ENCODE data around the gene FAAP100.

Gene FAAP100

GRCh38 chr17:81582749-81583148 lies 30.6 kb upstream of the FAAP100 start:
- Histone ChIP-seq H3K36me3 (ENCODE audit: control insufficient read depth, insufficient read depth, low read length) (peaks cover 74% of the 10 kb centered on the region), H3K9me3 (ENCODE audit: control insufficient read depth, insufficient read depth, low read length) (no peaks in the 10 kb centered on the region), H3K4me1 (ENCODE audit: control insufficient read depth, insufficient read depth, low read length) (no peaks in the 10 kb centered on the region), H3K4me3 (ENCODE audit: low read depth, low read length) (no peak overlapping the region), H3K9ac (ENCODE audit: low read depth, low read length) (no peak overlapping the region), H3K27me3 (ENCODE audit: control insufficient read depth, insufficient read depth, low read length) (no peaks in the 10 kb centered on the region), H3K27ac (ENCODE audit: low read depth, low read length) (no peak overlapping the region)

GRCh38 chr17:81582341-81582740 lies 30.2 kb upstream of the FAAP100 start:
- Histone ChIP-seq H3K9ac (ENCODE audit: low read depth, low read length) (no peak overlapping the region), H3K4me1 (ENCODE audit: control insufficient read depth, insufficient read depth, low read length) (no peaks in the 10 kb centered on the region), H3K4me3 (ENCODE audit: low read depth, low read length) (no peak overlapping the region), H3K36me3 (ENCODE audit: control insufficient read depth, insufficient read depth, low read length) (peaks cover 74% of the 10 kb centered on the region), H3K27ac (ENCODE audit: low read depth, low read length) (no peak overlapping the region), H3K9me3 (ENCODE audit: control insufficient read depth, insufficient read depth, low read length) (no peaks in the 10 kb centered on the region), H3K27me3 (ENCODE audit: control insufficient read depth, insufficient read depth, low read length) (no peaks in the 10 kb centered on the region)

- Histone ChIP-seq H3K27ac (ENCODE audit: low read depth, low read length) (no peak overlapping the region), H3K9me3 (ENCODE audit: control insufficient read depth, insufficient read depth, low read length) (no peaks in the 10 kb centered on the region), H3K4me1 (ENCODE audit: control insufficient read depth, insufficient read depth, low read length) (no peaks in the 10 kb centered on the region), H3K4me3 (ENCODE audit: low read depth, low read length) (no peak overlapping the region), H3K9ac (ENCODE audit: low read depth, low read length) (no peak overlapping the region), H3K27me3 (ENCODE audit: control insufficient read depth, insufficient read depth, low read length) (no peaks in the 10 kb centered on the region), H3K36me3 (ENCODE audit: control insufficient read depth, insufficient read depth, low read length) (peaks cover 72% of the 10 kb centered on the region)
Measured at GRCh38 chr17:81581758-81582157, 29.6 kb upstream of the FAAP100 start.

GRCh38 chr17:81580481-81580880 lies 28.3 kb upstream of the FAAP100 start:
- H3K4me1 ChIP-seq (ENCODE audit: control insufficient read depth, insufficient read depth, low read length) = no peaks in the 10 kb centered on the region
- peaks cover 72% of the 10 kb centered on the region for H3K36me3 ChIP-seq (ENCODE audit: control insufficient read depth, insufficient read depth, low read length)
- H3K27ac ChIP-seq (ENCODE audit: low read depth, low read length) = no peak overlapping the region

GRCh38 chr17:81579821-81580321 lies 27.7 kb upstream of the FAAP100 start:
- Histone ChIP-seq H3K4me1 (ENCODE audit: control insufficient read depth, insufficient read depth, low read length) (no peaks in the 10 kb centered on the region), H3K36me3 (ENCODE audit: control insufficient read depth, insufficient read depth, low read length) (peaks cover 69% of the 10 kb centered on the region), H3K4me3 (ENCODE audit: low read depth, low read length) (no peak overlapping the region), H3K9me3 (ENCODE audit: control insufficient read depth, insufficient read depth, low read length) (no peaks in the 10 kb centered on the region), H3K9ac (ENCODE audit: low read depth, low read length) (no peak overlapping the region), H3K27ac (ENCODE audit: low read depth, low read length) (no peak overlapping the region), H3K27me3 (ENCODE audit: control insufficient read depth, insufficient read depth, low read length) (no peaks in the 10 kb centered on the region)

More at GRCh38 chr17:81580481-81580880, 28.3 kb upstream of the FAAP100 start:
- H3K4me3 ChIP-seq (ENCODE audit: low read depth, low read length) = no peak overlapping the region
- H3K27me3 ChIP-seq (ENCODE audit: control insufficient read depth, insufficient read depth, low read length) = no peaks in the 10 kb centered on the region
- H3K9me3 ChIP-seq (ENCODE audit: control insufficient read depth, insufficient read depth, low read length) = no peaks in the 10 kb centered on the region
- H3K9ac ChIP-seq (ENCODE audit: low read depth, low read length) = no peak overlapping the region

- Histone ChIP-seq H3K36me3 (ENCODE audit: control insufficient read depth, insufficient read depth, low read length) (peaks cover 71% of the 10 kb centered on the region), H3K27ac (ENCODE audit: low read depth, low read length) (no peak overlapping the region), H3K27me3 (ENCODE audit: control insufficient read depth, insufficient read depth, low read length) (no peaks in the 10 kb centered on the region), H3K9ac (ENCODE audit: low read depth, low read length) (no peak overlapping the region), H3K9me3 (ENCODE audit: control insufficient read depth, insufficient read depth, low read length) (no peaks in the 10 kb centered on the region), H3K4me3 (ENCODE audit: low read depth, low read length) (no peak overlapping the region), H3K4me1 (ENCODE audit: control insufficient read depth, insufficient read depth, low read length) (no peaks in the 10 kb centered on the region)
Measured at GRCh38 chr17:81579298-81579697, 27.1 kb upstream of the FAAP100 start.

- Histone ChIP-seq H3K9me3 (ENCODE audit: control insufficient read depth, insufficient read depth, low read length) (no peaks in the 10 kb centered on the region), H3K4me3 (ENCODE audit: low read depth, low read length) (no peak overlapping the region), H3K36me3 (ENCODE audit: control insufficient read depth, insufficient read depth, low read length) (peaks cover 71% of the 10 kb centered on the region), H3K27me3 (ENCODE audit: control insufficient read depth, insufficient read depth, low read length) (no peaks in the 10 kb centered on the region), H3K27ac (ENCODE audit: low read depth, low read length) (no peak overlapping the region), H3K9ac (ENCODE audit: low read depth, low read length) (no peak overlapping the region), H3K4me1 (ENCODE audit: control insufficient read depth, insufficient read depth, low read length) (no peaks in the 10 kb centered on the region)
Measured at GRCh38 chr17:81578561-81579225, 26.5 kb upstream of the FAAP100 start.

- H3K36me3 ChIP-seq (ENCODE audit: control insufficient read depth, insufficient read depth, low read length) = peaks cover 69% of the 10 kb centered on the region
- no peak overlapping the region for H3K9ac ChIP-seq (ENCODE audit: low read depth, low read length)
- H3K27me3 ChIP-seq (ENCODE audit: control insufficient read depth, insufficient read depth, low read length) = no peaks in the 10 kb centered on the region
- no peaks in the 10 kb centered on the region for H3K9me3 ChIP-seq (ENCODE audit: control insufficient read depth, insufficient read depth, low read length)
- no peaks in the 10 kb centered on the region for H3K4me1 ChIP-seq (ENCODE audit: control insufficient read depth, insufficient read depth, low read length)
- no peak overlapping the region for H3K4me3 ChIP-seq (ENCODE audit: low read depth, low read length)
- H3K27ac ChIP-seq (ENCODE audit: low read depth, low read length) = no peak overlapping the region
Measured at GRCh38 chr17:81578038-81578441, 25.9 kb upstream of the FAAP100 start.

GRCh38 chr17:81577278-81578000 lies 25.3 kb upstream of the FAAP100 start:
- Histone ChIP-seq H3K9ac (ENCODE audit: low read depth, low read length) (no peak overlapping the region), H3K4me3 (ENCODE audit: low read depth, low read length) (no peak overlapping the region)

GRCh38 chr17:81576621-81577277 lies 24.6 kb upstream of the FAAP100 start:
- no peak overlapping the region for H3K4me3 ChIP-seq (ENCODE audit: low read depth, low read length)
- peaks cover 64% of the 10 kb centered on the region for H3K36me3 ChIP-seq (ENCODE audit: control insufficient read depth, insufficient read depth, low read length)

More at GRCh38 chr17:81577278-81578000, 25.3 kb upstream of the FAAP100 start:
- Histone ChIP-seq H3K27ac (ENCODE audit: low read depth, low read length) (no peak overlapping the region), H3K36me3 (ENCODE audit: control insufficient read depth, insufficient read depth, low read length) (peaks cover 67% of the 10 kb centered on the region), H3K9me3 (ENCODE audit: control insufficient read depth, insufficient read depth, low read length) (no peaks in the 10 kb centered on the region), H3K4me1 (ENCODE audit: control insufficient read depth, insufficient read depth, low read length) (no peaks in the 10 kb centered on the region), H3K27me3 (ENCODE audit: control insufficient read depth, insufficient read depth, low read length) (no peaks in the 10 kb centered on the region)

GRCh38 chr17:81575836-81576235 lies 23.7 kb upstream of the FAAP100 start:
- H3K27ac ChIP-seq (ENCODE audit: low read depth, low read length) = no peak overlapping the region
- H3K9ac ChIP-seq (ENCODE audit: low read depth, low read length) = no peak overlapping the region
- no peak overlapping the region for H3K4me3 ChIP-seq (ENCODE audit: low read depth, low read length)
- H3K4me1 ChIP-seq (ENCODE audit: control insufficient read depth, insufficient read depth, low read length) = no peaks in the 10 kb centered on the region
- peaks cover 68% of the 10 kb centered on the region for H3K36me3 ChIP-seq (ENCODE audit: control insufficient read depth, insufficient read depth, low read length)
- H3K27me3 ChIP-seq (ENCODE audit: control insufficient read depth, insufficient read depth, low read length) = no peaks in the 10 kb centered on the region
- no peaks in the 10 kb centered on the region for H3K9me3 ChIP-seq (ENCODE audit: control insufficient read depth, insufficient read depth, low read length)

More at GRCh38 chr17:81576621-81577277, 24.6 kb upstream of the FAAP100 start:
- no peak overlapping the region for H3K9ac ChIP-seq (ENCODE audit: low read depth, low read length)
- H3K4me1 ChIP-seq (ENCODE audit: control insufficient read depth, insufficient read depth, low read length) = no peaks in the 10 kb centered on the region
- no peak overlapping the region for H3K27ac ChIP-seq (ENCODE audit: low read depth, low read length)
- no peaks in the 10 kb centered on the region for H3K9me3 ChIP-seq (ENCODE audit: control insufficient read depth, insufficient read depth, low read length)
- no peaks in the 10 kb centered on the region for H3K27me3 ChIP-seq (ENCODE audit: control insufficient read depth, insufficient read depth, low read length)
